GM19043 (cell line): ENCODE results near the gene MMUT.
A peak's percentile ranks its signal among the peaks of the same experiment; 100 is the strongest.
"Not testable (repeated sequence)": the region's sequence is repeated elsewhere in the genome, so short reads cannot be mapped to it uniquely, and the experiment has no call there.

Experiments
- ATAC-seq: cut with Tn5 transposase; IDR thresholded peaks from one replicate; pipeline ENCODE4 v1.9.1; 2021; ENCODE audit warnings: low read depth; ENCODE audit not compliant: unreplicated experiment

Gene MMUT

GRCh38 chr6:49462927-49463611 is at the start of gene MMUT, which contains the start of gene CENPQ:
MMUT (minus strand) TSS chr6:49463253; CDS start chr6:49459466, 3,787 bp downstream.
CENPQ (plus strand) TSS chr6:49463370; CDS start chr6:49470177, 6,807 bp downstream.
- ATAC-seq, result peak; percentile 97

- ATAC-seq, result no peak
These were observed 46.3 kb upstream of the MMUT start for GRCh38 chr6:49509342-49509741.

- no peak for ATAC-seq
These were observed 43.6 kb upstream of the MMUT start for GRCh38 chr6:49506569-49507111.

GRCh38 chr6:49504666-49505065 is 41.6 kb upstream of the MMUT start:
- no peak for ATAC-seq

- ATAC-seq, result no peak
These were observed 36.6 kb upstream of the MMUT start, which contains the start of gene GLYATL3 for GRCh38 chr6:49499623-49500022. GLYATL3 (plus strand) TSS chr6:49499923; CDS start chr6:49511991, 12,068 bp downstream.

GRCh38 chr6:49499126-49499525 is 36.1 kb upstream of the MMUT start:
- no peak for ATAC-seq

- no peak for ATAC-seq
These were observed 34.3 kb upstream of the MMUT start for GRCh38 chr6:49497304-49497703.

- ATAC-seq, result no peak
These were observed 27.6 kb upstream of the MMUT start for GRCh38 chr6:49490633-49491032.

GRCh38 chr6:49483380-49483779 is 20.3 kb upstream of the MMUT start:
- not testable (repeated sequence) for ATAC-seq

GRCh38 chr6:49481846-49482245 is 18.8 kb upstream of the MMUT start:
- not testable (repeated sequence) for ATAC-seq

GRCh38 chr6:49479308-49479970 is 16.4 kb upstream of the MMUT start:
- no peak for ATAC-seq

GRCh38 chr6:49476564-49476963 is 13.5 kb upstream of the MMUT start:
- ATAC-seq, result not testable (repeated sequence)

- no peak for ATAC-seq
These were observed 5.0 kb upstream of the MMUT start for GRCh38 chr6:49468042-49468441.

GRCh38 chr6:49464691-49465090 is 1.6 kb upstream of the MMUT start:
- no peak for ATAC-seq

GRCh38 chr6:49463612-49463967 is 537 bp upstream of the MMUT start:
- ATAC-seq, result no peak

GRCh38 chr6:49462599-49462926 is 490 bp downstream of the MMUT start:
- peak; percentile 1 for ATAC-seq

GRCh38 chr6:49462071-49462470 is 982 bp downstream of the MMUT start:
- ATAC-seq, result no peak

- ATAC-seq, result no peak
These were observed 5.3 kb downstream of the MMUT start for GRCh38 chr6:49457771-49458170.

- ATAC-seq, result no peak
These were observed 8.0 kb downstream of the MMUT start for GRCh38 chr6:49454787-49455709.

- ATAC-seq, result no peak
These were observed 9.8 kb downstream of the MMUT start for GRCh38 chr6:49453221-49453620.

GRCh38 chr6:49430866-49431265 is 32.2 kb downstream of the MMUT start:
- no peak for ATAC-seq
